Right atrium auricular region (tissue), 2 donors: ENCODE measurements around the gene UTS2R. TPM values are rescaled to one million over a fixed set of nuclear protein-coding genes. Genes with fewer than 3 reads are reported as not detected.

Experiments
- DNase-seq: peaks from one replicate; pipeline ENCODE4 v3.0.0-alpha.2; 2019; ENCODE audit warnings: low spot score
- H3K27ac ChIP-seq, 2 donors: fragments of 200-600 bp; sonication (generic); 1 replicate in 1 of 2; 2 replicates in 1 of 2; pipeline ENCODE4 v1.5.1; 2016 to 2019
- H3K27me3 ChIP-seq, 2 donors: fragments of 200-600 bp; sonication (generic); one replicate each; pipeline versions ENCODE4 v1.5.1 to v1.6.0; 2017 to 2019
- H3K36me3 ChIP-seq: fragments of 200-600 bp; sonication (generic); one replicate; pipeline ENCODE4 v1.5.1; 2016
- H3K4me1 ChIP-seq, 2 donors: fragments of 200-600 bp; sonication (generic); one replicate each; pipeline versions ENCODE4 v1.5.1 to v1.6.0; 2017 to 2019
- H3K4me3 ChIP-seq, 2 donors: fragments of 200-600 bp; sonication (generic); 1 replicate in 1 of 2; 2 replicates in 1 of 2; pipeline ENCODE4 v1.5.1; 2017 to 2019; ENCODE audit warnings: mild to moderate bottlenecking in 1 of 2, moderate library complexity in 1 of 2
- H3K9me3 ChIP-seq, 2 donors: fragments of 200-600 bp; sonication (generic); one replicate each; pipeline ENCODE4 v1.5.1; 2019
- total RNA-seq, 2 donors: library from RNA; depleted of rRNA; stranded (reverse); fragments of >200 nt; gene quantifications; one replicate each; pipeline ENCODE4 v1.1.0, GENCODE V29; 2016
- TF ChIP-seq, protein P1 (sequence below), 2 donors: fragments of 200-600 bp; sonication (generic); IDR thresholded peaks; one replicate each; pipeline ENCODE4 v1.5.1; 2019; ENCODE audit warnings: antibody characterized with exemption in 2 of 2

UTS2R gene
- total RNA-seq, 2 donors from 2014 or later: 0.44 to 16.9 TPM

DNA sequence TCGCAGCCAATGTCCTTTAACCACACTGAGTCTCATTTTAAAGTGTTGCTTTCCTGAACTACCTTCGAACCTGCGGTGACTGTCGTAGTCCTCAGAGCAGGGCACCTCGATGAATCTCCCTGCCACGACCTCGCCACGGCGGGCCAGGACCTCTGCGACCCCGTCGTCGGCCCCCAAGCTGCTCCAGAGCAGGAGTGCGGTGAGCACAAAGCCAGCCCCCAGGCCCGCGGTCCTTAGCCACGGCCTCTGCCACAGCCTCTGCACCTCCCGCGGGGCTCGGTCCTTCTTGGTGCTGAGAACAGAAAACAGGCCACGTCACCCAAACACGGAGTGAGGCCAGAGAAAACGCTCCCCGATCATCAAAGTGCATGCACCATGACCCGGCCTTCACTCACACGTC lies 43.8 kb downstream of the UTS2R start:
- Histone ChIP-seq H3K27me3 (no peaks in the 10 kb centered on the region), H3K9me3 (no peaks in the 10 kb centered on the region), H3K27ac (no peak overlapping the region), H3K4me1 (peaks cover 0 to 25% of the 10 kb centered on the region in 2 donors), H3K36me3 (no peaks in the 10 kb centered on the region), H3K4me3 (no peak overlapping the region)
- DNase-seq: no peak
- TF ChIP-seq, protein P1, sequence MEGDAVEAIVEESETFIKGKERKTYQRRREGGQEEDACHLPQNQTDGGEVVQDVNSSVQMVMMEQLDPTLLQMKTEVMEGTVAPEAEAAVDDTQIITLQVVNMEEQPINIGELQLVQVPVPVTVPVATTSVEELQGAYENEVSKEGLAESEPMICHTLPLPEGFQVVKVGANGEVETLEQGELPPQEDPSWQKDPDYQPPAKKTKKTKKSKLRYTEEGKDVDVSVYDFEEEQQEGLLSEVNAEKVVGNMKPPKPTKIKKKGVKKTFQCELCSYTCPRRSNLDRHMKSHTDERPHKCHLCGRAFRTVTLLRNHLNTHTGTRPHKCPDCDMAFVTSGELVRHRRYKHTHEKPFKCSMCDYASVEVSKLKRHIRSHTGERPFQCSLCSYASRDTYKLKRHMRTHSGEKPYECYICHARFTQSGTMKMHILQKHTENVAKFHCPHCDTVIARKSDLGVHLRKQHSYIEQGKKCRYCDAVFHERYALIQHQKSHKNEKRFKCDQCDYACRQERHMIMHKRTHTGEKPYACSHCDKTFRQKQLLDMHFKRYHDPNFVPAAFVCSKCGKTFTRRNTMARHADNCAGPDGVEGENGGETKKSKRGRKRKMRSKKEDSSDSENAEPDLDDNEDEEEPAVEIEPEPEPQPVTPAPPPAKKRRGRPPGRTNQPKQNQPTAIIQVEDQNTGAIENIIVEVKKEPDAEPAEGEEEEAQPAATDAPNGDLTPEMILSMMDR (IDR thresholded peaks at IDR 0.05): no peak

DNA sequence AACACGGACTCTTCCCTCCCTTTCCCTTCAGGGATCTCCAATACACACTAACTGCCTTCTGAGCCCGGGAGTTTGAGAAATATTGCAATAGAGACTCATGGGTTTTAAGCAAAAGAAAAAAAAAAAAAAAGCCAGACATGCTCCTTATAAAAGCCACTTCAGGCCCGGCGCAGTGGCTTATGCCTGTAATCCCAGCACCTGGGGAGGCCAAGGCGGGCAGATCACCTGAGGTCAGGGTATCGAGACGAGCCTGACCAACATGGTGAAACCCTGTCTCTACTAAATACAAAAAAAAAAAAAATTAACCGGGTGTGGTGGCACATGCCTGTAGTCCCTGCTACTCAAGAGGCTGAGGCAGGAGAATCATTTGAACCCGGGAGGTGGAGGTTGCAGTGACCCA lies 44.2 kb downstream of the UTS2R start:
- no peak for DNase-seq
- H3K4me1 ChIP-seq: peaks cover 0 to 25% of the 10 kb centered on the region in 2 donors

DNA sequence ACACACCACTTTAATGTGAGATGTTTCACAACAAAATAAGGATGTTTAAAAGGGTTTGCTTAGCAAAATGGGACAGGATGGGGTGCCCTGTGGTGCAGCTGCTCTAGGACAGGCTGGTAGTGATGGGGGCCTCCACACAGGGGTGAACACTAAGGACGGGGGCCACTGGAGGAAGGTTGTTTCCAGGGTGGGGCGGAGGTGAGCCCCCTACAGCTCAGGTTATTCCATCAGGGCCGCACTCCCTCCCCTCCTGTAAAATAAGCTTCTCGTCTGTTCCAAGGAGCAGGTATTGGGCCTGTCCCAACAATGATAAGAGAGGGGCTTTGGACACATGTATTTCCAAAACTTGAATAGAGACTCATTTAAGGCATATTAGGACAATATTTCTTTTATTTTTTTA lies 44.7 kb downstream of the UTS2R start:
- H3K9me3 ChIP-seq: no peaks in the 10 kb centered on the region
- no peak overlapping the region for H3K27ac ChIP-seq
- peaks cover 0 to 25% of the 10 kb centered on the region in 2 donors for H3K4me1 ChIP-seq
- no peaks in the 10 kb centered on the region for H3K27me3 ChIP-seq
- no peak overlapping the region for H3K4me3 ChIP-seq
- no peak for DNase-seq
- TF ChIP-seq, protein P1 (IDR thresholded peaks at IDR 0.05): no peak
- H3K36me3 ChIP-seq: no peaks in the 10 kb centered on the region

More for the DNA sequence above, 44.2 kb downstream of the UTS2R start:
- Histone ChIP-seq H3K36me3 (no peaks in the 10 kb centered on the region), H3K27ac (no peak overlapping the region), H3K4me3 (no peak overlapping the region), H3K27me3 (no peaks in the 10 kb centered on the region), H3K9me3 (no peaks in the 10 kb centered on the region)
- TF ChIP-seq, protein P1 (IDR thresholded peaks at IDR 0.05): no peak

DNA sequence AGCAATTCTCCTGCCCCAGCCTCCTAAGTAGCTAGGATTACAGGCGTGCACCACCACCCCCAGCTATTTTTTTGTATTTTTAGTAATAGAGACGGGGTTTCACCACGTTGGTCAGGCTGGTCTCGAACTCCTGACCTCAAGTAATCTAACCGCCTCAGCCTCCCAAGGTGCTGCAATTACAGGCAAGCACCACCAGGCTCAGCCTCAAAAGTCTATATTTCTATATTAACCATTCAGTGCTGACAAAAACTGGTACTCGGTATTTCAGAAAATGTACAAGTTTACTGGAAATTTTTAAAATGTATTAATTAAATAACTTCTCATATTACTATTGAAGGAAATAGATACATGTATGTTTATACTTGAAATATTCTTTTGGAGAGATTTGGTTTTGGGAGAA lies 45.2 kb downstream of the UTS2R start:
- TF ChIP-seq, protein P1 (IDR thresholded peaks at IDR 0.05): no peak
- Histone ChIP-seq H3K4me1 (peaks cover 0 to 25% of the 10 kb centered on the region in 2 donors), H3K27ac (no peak overlapping the region), H3K27me3 (no peaks in the 10 kb centered on the region), H3K4me3 (no peak overlapping the region), H3K9me3 (no peaks in the 10 kb centered on the region), H3K36me3 (no peaks in the 10 kb centered on the region)
- DNase-seq: no peak

DNA sequence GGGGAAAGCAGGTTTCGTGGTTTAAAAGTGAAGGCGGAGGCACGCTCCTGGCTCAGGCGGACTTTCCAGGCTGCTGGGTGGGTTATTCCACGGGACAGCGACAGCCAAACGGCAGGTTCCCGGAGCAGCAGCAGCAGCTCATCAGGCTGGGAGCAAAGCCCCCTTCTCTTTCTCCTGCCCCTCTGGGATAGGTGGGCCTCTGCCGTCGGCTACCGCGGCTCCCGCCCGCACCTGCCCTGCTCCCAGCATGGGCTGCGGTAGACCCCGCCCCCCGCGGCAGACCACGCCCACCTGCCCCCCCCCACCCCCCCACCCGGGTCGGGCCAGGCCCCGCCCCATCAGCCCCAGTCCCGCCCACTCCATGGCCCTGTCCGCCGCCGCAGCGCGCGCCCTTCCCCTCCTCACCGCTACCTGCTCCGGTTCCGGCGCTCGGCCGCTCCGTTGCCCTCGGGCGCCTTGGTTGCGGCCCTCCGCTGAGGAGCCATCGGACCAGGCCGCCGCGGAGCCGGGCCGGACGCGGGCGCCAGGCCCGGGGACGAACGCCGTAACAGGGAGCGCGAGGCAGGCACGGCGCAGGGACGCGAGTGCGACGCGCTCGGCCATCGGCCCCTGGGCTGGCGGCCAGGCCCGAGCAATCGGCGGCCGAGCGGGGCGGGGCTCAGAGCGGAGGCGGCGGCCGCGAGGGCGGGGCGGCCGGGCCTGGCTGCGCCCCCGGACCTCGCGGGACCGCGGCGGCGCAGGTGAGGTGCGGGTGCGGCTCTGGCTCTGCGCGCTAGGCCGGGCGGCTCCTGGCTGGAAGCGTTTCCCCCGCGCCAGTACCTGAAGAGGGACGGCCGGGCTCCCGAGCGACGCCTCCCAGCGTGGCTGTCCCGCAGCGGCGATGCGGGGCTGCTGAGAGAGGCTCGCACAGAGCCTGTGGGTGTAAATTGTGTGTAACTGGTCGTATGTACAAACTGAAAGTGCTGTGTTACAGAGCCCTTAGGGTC lies 46.7 kb downstream of the UTS2R start, which contains the start of the genes HEXD and OGFOD3:
HEXD (plus strand) TSS at position 347 of the 986 bp plus-strand sequence. CDS start 1,453 bp downstream, outside the sequence.
OGFOD3 (minus strand) TSS at position 586 of the 986 bp plus-strand sequence; CDS start at position 485, 101 bp downstream.
- TF ChIP-seq, protein P1 (IDR thresholded peaks at IDR 0.05): no peak
- peaks cover 0 to 20% of the 10 kb centered on the region in 2 donors for H3K4me1 ChIP-seq
- peak; percentile 66 for DNase-seq
- H3K9me3 ChIP-seq: peaks cover 0 to 8% of the 10 kb centered on the region in 2 donors
- no peaks in the 10 kb centered on the region for H3K27me3 ChIP-seq
- peak within 1 kb of the TSS; percentile 89 to 97 for H3K27ac ChIP-seq
- no peaks in the 10 kb centered on the region for H3K36me3 ChIP-seq
- peak within 1 kb of the TSS; percentile 78 to 94 for H3K4me3 ChIP-seq
